Testis (tissue), 3 donors: ENCODE data around the gene SIX3. TPM values are rescaled to one million over a fixed set of nuclear protein-coding genes. Genes with fewer than 3 reads are reported as not detected.

Experiments
- DNase-seq: peaks from one replicate; pipeline ENCODE4 v3.0.0-alpha.2; 2019
- H3K27ac ChIP-seq, 2 donors: fragments of 200-600 bp; sonication (generic); one replicate each; pipeline ENCODE4 v1.5.1; 2019
- H3K27me3 ChIP-seq: fragments of 200-600 bp; sonication (generic); one replicate; pipeline ENCODE4 v1.5.1; 2019
- H3K36me3 ChIP-seq: fragments of 200-600 bp; sonication (generic); one replicate; pipeline ENCODE4 v1.5.1; 2017; ENCODE audit warnings: low read depth; ENCODE audit errors: missing control alignments
- H3K4me1 ChIP-seq: fragments of 200-600 bp; sonication (generic); one replicate; pipeline ENCODE4 v1.5.1; 2019
- H3K4me3 ChIP-seq, 2 donors: fragments of 200-600 bp; sonication (generic); one replicate each; pipeline ENCODE4 v1.5.1; 2017 to 2019
- H3K9me3 ChIP-seq: fragments of 200-600 bp; sonication (generic); one replicate; pipeline ENCODE4 v1.5.1; 2017
- POLR2A ChIP-seq: fragments of 450-650 bp; IDR thresholded peaks from one replicate; pipeline ENCODE4 v1.6.1; 2017; ENCODE audit warnings: antibody characterized with exemption, mild to moderate bottlenecking, moderate library complexity
- WGBS, 2 donors: methylation state at CpG; one replicate each; pipeline ENCODE4 v1.1.5; 2018; 5-methylcytosine and 5-hydroxymethylcytosine counted together
- intact Hi-C: fragments of 100-400 bp; cut with DNase I; formaldehyde crosslinking; loops from one replicate; pipeline ENCODE4 v1.15.1; 2023; ENCODE audit warnings: low total_unique reads
- polyA plus RNA-seq: library from polyadenylated mRNA; stranded (reverse); fragments of 350-450 nt; fragmentation: Illumina TruSeq; extraction: RNeasy Lipid Tissue Mini Kit (QIAGEN cat#74804); gene quantifications from one replicate; pipeline ENCODE4 v1.2.3, GENCODE V29; 2014; ENCODE audit warnings: low read depth, low replicate concordance; ENCODE audit not compliant: insufficient read depth
- total RNA-seq, 2 donors: library from RNA; depleted of rRNA; stranded (reverse); fragments of >200 nt; gene quantifications; one replicate each; pipeline ENCODE4 v1.2.3, GENCODE V29; 2016
- TF ChIP-seq, protein P1 (sequence below), 3 experiments: fragments of 450-650 bp in 2 of 3; fragments of 200-600 bp in 1 of 3; sonication (generic) in 1 of 3; IDR thresholded peaks; one replicate each; pipeline ENCODE4 v1.5.1; 2016 to 2019; ENCODE audit warnings: antibody characterized with exemption in 3 of 3, mild to moderate bottlenecking in 2 of 3, moderate library complexity in 1 of 3

Gene SIX3
- total and polyA plus RNA-seq, 3 donors from 2014 or later: 0.19 to 0.47 (median 0.20) TPM

- H3K9me3 ChIP-seq: no peaks in the 10 kb centered on the region
- H3K27me3 ChIP-seq: no peaks in the 10 kb centered on the region
- DNase-seq: peak; percentile 64
- TF ChIP-seq, protein P1, sequence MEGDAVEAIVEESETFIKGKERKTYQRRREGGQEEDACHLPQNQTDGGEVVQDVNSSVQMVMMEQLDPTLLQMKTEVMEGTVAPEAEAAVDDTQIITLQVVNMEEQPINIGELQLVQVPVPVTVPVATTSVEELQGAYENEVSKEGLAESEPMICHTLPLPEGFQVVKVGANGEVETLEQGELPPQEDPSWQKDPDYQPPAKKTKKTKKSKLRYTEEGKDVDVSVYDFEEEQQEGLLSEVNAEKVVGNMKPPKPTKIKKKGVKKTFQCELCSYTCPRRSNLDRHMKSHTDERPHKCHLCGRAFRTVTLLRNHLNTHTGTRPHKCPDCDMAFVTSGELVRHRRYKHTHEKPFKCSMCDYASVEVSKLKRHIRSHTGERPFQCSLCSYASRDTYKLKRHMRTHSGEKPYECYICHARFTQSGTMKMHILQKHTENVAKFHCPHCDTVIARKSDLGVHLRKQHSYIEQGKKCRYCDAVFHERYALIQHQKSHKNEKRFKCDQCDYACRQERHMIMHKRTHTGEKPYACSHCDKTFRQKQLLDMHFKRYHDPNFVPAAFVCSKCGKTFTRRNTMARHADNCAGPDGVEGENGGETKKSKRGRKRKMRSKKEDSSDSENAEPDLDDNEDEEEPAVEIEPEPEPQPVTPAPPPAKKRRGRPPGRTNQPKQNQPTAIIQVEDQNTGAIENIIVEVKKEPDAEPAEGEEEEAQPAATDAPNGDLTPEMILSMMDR (IDR thresholded peaks at IDR 0.05): peak; percentile 19 to 81 (median 40)
- no peak for TF ChIP-seq POLR2A
- no peak overlapping the region for H3K27ac ChIP-seq
- no peaks in the 10 kb centered on the region for H3K36me3 ChIP-seq
- H3K4me3 ChIP-seq: peak overlapping the region in 1 of 2 donors; percentile 44
- intact Hi-C loops: no loop called here
- WGBS, 2 donors: 0 to 1% methylated on average over 7 to 57 of the region's 59 CpGs
- peaks cover 13% of the 10 kb centered on the region for H3K4me1 ChIP-seq
Observed at GRCh38 chr2:44952143-44952805, 10.8 kb downstream of the SIX3 start.

DNA sequence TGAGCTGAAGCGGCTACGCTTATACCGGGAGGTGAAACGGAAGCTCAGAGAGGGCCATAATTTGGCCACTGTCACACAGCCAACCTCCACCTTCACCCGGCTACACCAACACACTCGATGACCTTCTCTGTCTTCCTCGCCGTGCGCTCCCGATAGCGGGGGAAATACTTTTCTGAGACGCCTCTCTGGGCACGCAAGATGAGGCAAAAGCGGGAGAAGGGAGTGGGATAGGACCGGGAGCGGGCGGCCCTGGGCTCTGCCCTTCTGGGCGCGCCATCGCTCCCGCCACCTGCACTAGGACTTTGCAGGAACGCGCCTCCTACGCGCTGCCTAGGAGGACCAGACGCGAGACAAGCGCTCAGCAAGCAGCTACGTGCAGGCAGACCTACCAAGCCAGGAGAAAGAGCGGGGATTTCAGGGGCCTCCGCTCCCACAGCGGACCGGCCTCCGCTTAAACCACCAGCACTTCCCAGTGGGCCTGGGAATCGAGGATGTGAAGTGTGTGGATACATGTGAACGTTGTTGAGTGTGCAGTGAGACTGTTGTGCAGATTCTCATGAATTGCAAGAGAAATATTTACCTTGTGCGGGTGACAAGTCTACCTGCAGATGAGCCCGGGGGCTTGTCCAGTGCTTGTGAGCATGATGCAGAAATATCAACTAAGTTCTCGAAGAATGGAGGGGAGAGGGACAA, 11.4 kb downstream of the SIX3 start:
- TF ChIP-seq POLR2A: no peak
- TF ChIP-seq, protein P1 (IDR thresholded peaks at IDR 0.05): no peak
- Histone ChIP-seq H3K9me3 (no peaks in the 10 kb centered on the region), H3K36me3 (no peaks in the 10 kb centered on the region), H3K27ac (no peak overlapping the region), H3K27me3 (no peaks in the 10 kb centered on the region), H3K4me1 (peaks cover 13% of the 10 kb centered on the region), H3K4me3 (peak overlapping the region in 1 of 2 donors; percentile 44)
- DNase-seq: no peak
- intact Hi-C loops: no loop called here
- 5 to 6% methylated on average over 15 to 39 of the region's 39 CpGs for WGBS, 2 donors

GRCh38 chr2:44953499-44953883, 12.0 kb downstream of the SIX3 start:
- 14 to 15% methylated on average over 8 of the region's 8 CpGs for WGBS, 2 donors
- H3K36me3 ChIP-seq: no peaks in the 10 kb centered on the region
- H3K4me1 ChIP-seq: peaks cover 13% of the 10 kb centered on the region
- no peaks in the 10 kb centered on the region for H3K27me3 ChIP-seq
- no peaks in the 10 kb centered on the region for H3K9me3 ChIP-seq
- TF ChIP-seq, protein P1 (IDR thresholded peaks at IDR 0.05): no peak
- TF ChIP-seq POLR2A: no peak
- intact Hi-C loops: no loop called here
- no peak overlapping the region for H3K27ac ChIP-seq
- no peak overlapping the region for H3K4me3 ChIP-seq
- DNase-seq: no peak

GRCh38 chr2:44954447-44954888, 13.0 kb downstream of the SIX3 start:
- 4% methylated on average over 24 to 25 of the region's 25 CpGs for WGBS, 2 donors
- Histone ChIP-seq H3K36me3 (no peaks in the 10 kb centered on the region), H3K27me3 (no peaks in the 10 kb centered on the region), H3K27ac (no peak overlapping the region), H3K4me1 (peaks cover 13% of the 10 kb centered on the region), H3K4me3 (no peak overlapping the region), H3K9me3 (no peaks in the 10 kb centered on the region)
- DNase-seq: no peak
- TF ChIP-seq, protein P1 (IDR thresholded peaks at IDR 0.05): no peak
- TF ChIP-seq POLR2A: no peak
- intact Hi-C loops: no loop called here
